Uterus (tissue), 2 donors: ENCODE results near the gene KMT2C.
"Not testable (repeated sequence)": the region's sequence is repeated elsewhere in the genome, so short reads cannot be mapped to it uniquely, and the experiment has no call there.

Experiments used
- POLR2A ChIP-seq, 2 donors: fragments of 450-650 bp; IDR thresholded peaks; one replicate each; pipeline ENCODE4 v1.6.1; 2016; ENCODE audit warnings: antibody characterized with exemption in 2 of 2, mild to moderate bottlenecking in 1 of 2, moderate library complexity in 1 of 2
- TF ChIP-seq, protein P1 (sequence below), 4 experiments: fragments of 200-600 bp in 2 of 4; fragments of 450-650 bp in 2 of 4; sonication (generic) in 2 of 4; IDR thresholded peaks; one replicate each; pipeline ENCODE4 v1.5.1; 2016 to 2019; ENCODE audit warnings: antibody characterized with exemption in 4 of 4, mild to moderate bottlenecking in 2 of 4, moderate library complexity in 1 of 4

DNA sequence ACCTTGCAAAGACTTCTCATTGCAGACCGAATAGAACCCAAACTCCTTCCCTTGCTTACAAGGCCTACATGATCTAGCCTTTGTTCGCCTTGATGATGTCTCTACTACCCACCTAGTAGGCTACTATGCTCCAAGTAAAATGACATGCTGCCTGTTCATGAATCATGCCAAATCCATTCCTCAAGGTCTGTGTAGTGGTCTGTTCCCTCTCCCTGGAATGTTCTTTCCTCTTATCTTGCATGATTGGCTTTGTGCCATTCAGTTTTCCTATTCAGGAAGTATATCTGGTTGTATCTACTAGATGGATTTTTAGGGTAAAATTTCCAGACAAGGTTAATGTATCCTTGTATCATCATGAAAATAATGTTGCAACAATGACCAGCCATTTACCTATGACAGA is 165.4 kb downstream of the KMT2C start:
- TF ChIP-seq, protein P1, sequence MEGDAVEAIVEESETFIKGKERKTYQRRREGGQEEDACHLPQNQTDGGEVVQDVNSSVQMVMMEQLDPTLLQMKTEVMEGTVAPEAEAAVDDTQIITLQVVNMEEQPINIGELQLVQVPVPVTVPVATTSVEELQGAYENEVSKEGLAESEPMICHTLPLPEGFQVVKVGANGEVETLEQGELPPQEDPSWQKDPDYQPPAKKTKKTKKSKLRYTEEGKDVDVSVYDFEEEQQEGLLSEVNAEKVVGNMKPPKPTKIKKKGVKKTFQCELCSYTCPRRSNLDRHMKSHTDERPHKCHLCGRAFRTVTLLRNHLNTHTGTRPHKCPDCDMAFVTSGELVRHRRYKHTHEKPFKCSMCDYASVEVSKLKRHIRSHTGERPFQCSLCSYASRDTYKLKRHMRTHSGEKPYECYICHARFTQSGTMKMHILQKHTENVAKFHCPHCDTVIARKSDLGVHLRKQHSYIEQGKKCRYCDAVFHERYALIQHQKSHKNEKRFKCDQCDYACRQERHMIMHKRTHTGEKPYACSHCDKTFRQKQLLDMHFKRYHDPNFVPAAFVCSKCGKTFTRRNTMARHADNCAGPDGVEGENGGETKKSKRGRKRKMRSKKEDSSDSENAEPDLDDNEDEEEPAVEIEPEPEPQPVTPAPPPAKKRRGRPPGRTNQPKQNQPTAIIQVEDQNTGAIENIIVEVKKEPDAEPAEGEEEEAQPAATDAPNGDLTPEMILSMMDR (IDR thresholded peaks at IDR 0.05), result not testable (repeated sequence)
- not testable (repeated sequence) for TF ChIP-seq POLR2A (IDR thresholded peaks at IDR 0.05)
